Left kidney (tissue), 8 donors: ENCODE data around the gene FSTL3. TPM values are rescaled to one million over a fixed set of nuclear protein-coding genes. Genes with fewer than 3 reads are reported as not detected.
"Not testable (repeated sequence)": the region's sequence is repeated elsewhere in the genome, so short reads cannot be mapped to it uniquely, and the experiment has no call there.

ENCODE experiments used
- DNase-seq: peaks from one replicate; pipeline ENCODE4 v3.0.0-alpha.2; 2013
- long read RNA-seq, 8 donors: transcript quantifications; one replicate each; lab custom pipeline, GENCODE V29; 2026
- polyA plus RNA-seq: library from polyadenylated mRNA; unstranded; fragments of 120-200 nt; gene quantifications from one replicate; pipeline ENCODE4 v1.2.1, GENCODE V29; 2013; ENCODE audit not compliant: insufficient read length

FSTL3 gene
- 15.2 TPM for polyA plus RNA-seq
- long read RNA-seq, donor 1, partial matches to known transcripts = 0 of 3 reads
- long read RNA-seq, donor 1, other reads (novel, unspliced or antisense) = 0 of 3 reads
- long read RNA-seq, donor 2, transcript FSTL3-201 (5 exons, 2,542 nt) = major isoform, 5 of 8 reads
- long read RNA-seq, donor 2, partial matches to known transcripts = 0 of 8 reads
- long read RNA-seq, donor 2, other reads (novel, unspliced or antisense) = 0 of 8 reads
- long read RNA-seq, donor 3, partial matches to known transcripts = 13 of 17 reads
- long read RNA-seq, donor 3, other reads (novel, unspliced or antisense) = 0 of 17 reads
- long read RNA-seq, donor 4 = 0 reads
- long read RNA-seq, donor 5, partial matches to known transcripts = 5 of 11 reads
- long read RNA-seq, donor 5, other reads (novel, unspliced or antisense) = 0 of 11 reads
- long read RNA-seq, donor 6, partial matches to known transcripts = 0 of 2 reads
- long read RNA-seq, donor 6, other reads (novel, unspliced or antisense) = 0 of 2 reads
- long read RNA-seq, donor 7, partial matches to known transcripts = 8 of 14 reads
- long read RNA-seq, donor 7, other reads (novel, unspliced or antisense) = 0 of 14 reads
- long read RNA-seq, donor 8, partial matches to known transcripts = 0 of 2 reads
- long read RNA-seq, donor 8, other reads (novel, unspliced or antisense) = 0 of 2 reads

GRCh38 chr19:676339-677105 lies at the start of gene FSTL3:
TSS of gene FSTL3 (plus strand) at chr19:676392. CDS start at chr19:676424, 32 bp downstream.
- DNase-seq = peak; percentile 19

GRCh38 chr19:626566-626965 lies 49.6 kb upstream of the FSTL3 start:
- not testable (repeated sequence) for DNase-seq

- no peak for DNase-seq
Measured at GRCh38 chr19:628168-628567, 48.0 kb upstream of the FSTL3 start.

- DNase-seq = not testable (repeated sequence)
Measured at GRCh38 chr19:629515-629914, 46.7 kb upstream of the FSTL3 start.

- no peak for DNase-seq
Measured at GRCh38 chr19:629961-630714, 46.1 kb upstream of the FSTL3 start.

- no peak for DNase-seq
Measured at GRCh38 chr19:632579-633067, 43.6 kb upstream of the FSTL3 start.

- DNase-seq = peak; percentile 97
Measured at GRCh38 chr19:633068-633785, 43.0 kb upstream of the FSTL3 start, which contains the start of gene POLRMT. TSS of gene POLRMT (minus strand) at chr19:633537. CDS start at chr19:633512, 25 bp downstream.

- DNase-seq = no peak
Measured at GRCh38 chr19:633786-634639, 42.2 kb upstream of the FSTL3 start.

GRCh38 chr19:634975-635652 lies 41.1 kb upstream of the FSTL3 start:
- no peak for DNase-seq

GRCh38 chr19:638906-639252 lies 37.3 kb upstream of the FSTL3 start:
- DNase-seq = no peak

- peak; percentile 87 for DNase-seq
Measured at GRCh38 chr19:639253-640160, 36.7 kb upstream of the FSTL3 start, which contains the start of gene FGF22. TSS of gene FGF22 (plus strand) at chr19:639879. CDS start at chr19:639926, 47 bp downstream.

- DNase-seq = no peak
Measured at GRCh38 chr19:640161-640558, 36.0 kb upstream of the FSTL3 start.

GRCh38 chr19:640606-641189 lies 35.5 kb upstream of the FSTL3 start:
- no peak for DNase-seq

- no peak for DNase-seq
Measured at GRCh38 chr19:641702-642101, 34.5 kb upstream of the FSTL3 start.

- DNase-seq = no peak
Measured at GRCh38 chr19:642767-643727, 33.1 kb upstream of the FSTL3 start.

- no peak for DNase-seq
Measured at GRCh38 chr19:643736-644135, 32.5 kb upstream of the FSTL3 start.

- no peak for DNase-seq
Measured at GRCh38 chr19:644363-644762, 31.8 kb upstream of the FSTL3 start.
